HEK293 (cell line): ENCODE data around the gene PRDM10.

Source experiments
- CTCF ChIA-PET: fragments of 350-600 bp; formaldehyde crosslinking; extraction: SDS; loops from one replicate; lab custom pipeline; 2021; ENCODE audit warnings: antibody characterized with exemption; lab: Yijun Ruan, JAX
- POLR2A ChIA-PET: fragments of 300-600 bp; formaldehyde crosslinking; extraction: SDS; loops from one replicate; lab custom pipeline; 2020; ENCODE audit warnings: antibody characterized with exemption, inconsistent platforms; lab: Yijun Ruan, JAX
- H3K27ac ChIP-seq: fragments of 200-500 bp; sonication (Bioruptor generic); 2 replicates; pipeline ENCODE4 v1.5.1; 2014; ENCODE audit warnings: low read depth, low read length, control low read depth, inconsistent platforms; ENCODE audit errors: extremely low read depth
- H3K36me3 ChIP-seq, 2 experiments: fragments of 200-500 bp in 1 of 2; sonication (Bioruptor generic) in 1 of 2; 1 replicate in 1 of 2; 2 replicates in 1 of 2; pipeline ENCODE4 v1.5.1; 2014 to 2017; ENCODE audit warnings: inconsistent platforms in 2 of 2, low read length in 2 of 2; ENCODE audit not compliant: control insufficient read depth in 2 of 2, insufficient read depth in 1 of 2
- H3K4me1 ChIP-seq: fragments of 200-500 bp; sonication (Bioruptor generic); 2 replicates; pipeline ENCODE4 v1.5.1; 2014; ENCODE audit warnings: mild to moderate bottlenecking, low read length, inconsistent platforms; ENCODE audit not compliant: control insufficient read depth, insufficient read depth
- H3K4me3 ChIP-seq: 2 replicates; pipeline ENCODE4 v1.5.1; 2011; ENCODE audit warnings: low read depth, mild to moderate bottlenecking, control low read depth, low read length, moderate library complexity
- H3K9me3 ChIP-seq: fragments of 200-500 bp; sonication (Bioruptor generic); 2 replicates; pipeline ENCODE4 v1.5.1; 2014; ENCODE audit warnings: low read depth, low read length, inconsistent platforms; ENCODE audit not compliant: control insufficient read depth, insufficient read depth
- CTCF ChIP-seq: fragments of 450-650 bp; formaldehyde crosslinking; IDR thresholded peaks from 2 replicates; pipeline ENCODE4 v1.5.1; 2016; ENCODE audit warnings: missing biosample characterization, missing genetic modification characterization
- GLIS2 ChIP-seq: fragments of 450-650 bp; formaldehyde crosslinking; IDR thresholded peaks from 2 replicates; pipeline ENCODE4 v1.5.1; 2016; ENCODE audit warnings: missing biosample characterization, missing genetic modification characterization
- SP2 ChIP-seq: fragments of 450-650 bp; formaldehyde crosslinking; IDR thresholded peaks from 2 replicates; pipeline ENCODE4 v1.5.1; 2016; ENCODE audit warnings: missing biosample characterization, missing genetic modification characterization
- WT1 ChIP-seq: fragments of 450-650 bp; formaldehyde crosslinking; IDR thresholded peaks from 2 replicates; pipeline ENCODE4 v1.5.1; 2016; ENCODE audit warnings: missing biosample characterization, missing genetic modification characterization
- YY2 ChIP-seq: fragments of 450-650 bp; formaldehyde crosslinking; IDR thresholded peaks from 2 replicates; pipeline ENCODE4 v1.5.1; 2016; ENCODE audit warnings: missing biosample characterization, missing genetic modification characterization
- ZBTB26 ChIP-seq: fragments of 450-650 bp; formaldehyde crosslinking; optimal IDR thresholded peaks from 2 replicates; pipeline ENCODE3; 2016; ENCODE audit warnings: missing biosample characterization, mild to moderate bottlenecking, missing genetic modification characterization
- ZNF175 ChIP-seq: fragments of 450-650 bp; formaldehyde crosslinking; IDR thresholded peaks from 2 replicates; pipeline ENCODE4 v1.5.1; 2016; ENCODE audit warnings: missing biosample characterization, missing genetic modification characterization
- ZNF184 ChIP-seq: fragments of 450-650 bp; IDR thresholded peaks from 2 replicates; pipeline ENCODE4 v1.5.1; 2018; ENCODE audit warnings: missing biosample characterization, mild to moderate bottlenecking, missing genetic modification characterization
- ZNF266 ChIP-seq: fragments of 450-650 bp; formaldehyde crosslinking; IDR thresholded peaks from 2 replicates; pipeline ENCODE4 v1.5.1; 2016; ENCODE audit warnings: missing biosample characterization, missing genetic modification characterization, low read depth
- ZNF335 ChIP-seq: fragments of 450-650 bp; formaldehyde crosslinking; conservative IDR thresholded peaks from 2 replicates; pipeline ENCODE4 v1.5.1; 2016; ENCODE audit warnings: missing biosample characterization, missing genetic modification characterization
- ZNF341 ChIP-seq: fragments of 450-650 bp; formaldehyde crosslinking; IDR thresholded peaks from 2 replicates; pipeline ENCODE4; 2016; ENCODE audit warnings: low read depth, missing biosample characterization, missing genetic modification characterization
- ZNF423 ChIP-seq: fragments of 450-650 bp; formaldehyde crosslinking; IDR thresholded peaks from 2 replicates; pipeline ENCODE4 v1.5.1; 2016; ENCODE audit warnings: missing biosample characterization, missing genetic modification characterization
- ZNF518A ChIP-seq: fragments of 450-650 bp; formaldehyde crosslinking; conservative IDR thresholded peaks from 2 replicates; pipeline ENCODE4 v1.5.1; 2016; ENCODE audit warnings: low read depth, missing biosample characterization, missing genetic modification characterization
- ZNF521 ChIP-seq: fragments of 450-650 bp; formaldehyde crosslinking; IDR thresholded peaks from 2 replicates; pipeline ENCODE4 v1.5.1; 2017; ENCODE audit warnings: missing biosample characterization, mild to moderate bottlenecking, missing genetic modification characterization
- ZNF560 ChIP-seq: fragments of 450-650 bp; formaldehyde crosslinking; IDR thresholded peaks from 2 replicates; pipeline ENCODE4 v1.5.1; 2017; ENCODE audit warnings: missing biosample characterization, missing genetic modification characterization, borderline replicate concordance
- ZNF610 ChIP-seq: fragments of 450-650 bp; formaldehyde crosslinking; IDR thresholded peaks from 2 replicates; pipeline ENCODE4 v1.5.1; 2016; ENCODE audit warnings: missing biosample characterization, missing genetic modification characterization, borderline replicate concordance
- ZNF660 ChIP-seq: fragments of 450-650 bp; IDR thresholded peaks from 2 replicates; pipeline ENCODE4 v1.5.1; 2018; ENCODE audit warnings: missing biosample characterization, mild to moderate bottlenecking, missing genetic modification characterization
- ZNF677 ChIP-seq: fragments of 450-650 bp; IDR thresholded peaks from 2 replicates; pipeline ENCODE4 v1.5.0; 2018; ENCODE audit warnings: missing biosample characterization, mild to moderate bottlenecking, missing genetic modification characterization, moderate library complexity
- ZNF692 ChIP-seq: fragments of 450-650 bp; formaldehyde crosslinking; IDR thresholded peaks from 2 replicates; pipeline ENCODE4 v1.5.1; 2016; ENCODE audit warnings: missing biosample characterization, missing genetic modification characterization

Gene PRDM10

GRCh38 chr11:130031056-130031455 is 28.4 kb upstream of the PRDM10 start:
- Histone ChIP-seq H3K4me3 (no peak overlapping the region), H3K4me1 (no peaks in the 10 kb centered on the region), H3K27ac (no peak overlapping the region), H3K9me3 (no peaks in the 10 kb centered on the region), H3K36me3 (no peaks in the 10 kb centered on the region)
- TF ChIP-seq ZNF521 (tag by site-specific recombination) (no peak), ZNF423 (tag by site-specific recombination) (no peak), ZNF560 (tag by site-specific recombination) (no peak), ZNF184 (tag by site-specific recombination) (no peak), ZNF610 (tag by site-specific recombination) (no peak), ZNF266 (tag by site-specific recombination) (no peak), WT1 (no peak), YY2 (tag by site-specific recombination) (no peak), ZNF660 (tag by site-specific recombination) (no peak), ZBTB26 (tag by site-specific recombination) (no peak), ZNF335 (tag by site-specific recombination) (no peak), ZNF692 (tag by site-specific recombination) (no peak), CTCF (tag by site-specific recombination) (no peak), ZNF175 (tag by site-specific recombination) (no peak), ZNF341 (no peak), ZNF518A (tag by site-specific recombination) (no peak), GLIS2 (tag by site-specific recombination) (no peak), ZNF677 (tag by site-specific recombination) (no peak), SP2 (no peak)
- CTCF ChIA-PET: interaction anchor here (0.7 to 1.0 kb wide), 2 partner anchors 39 to 47 kb away, joined by 3 read pairs; no protein-coding TSS in a partner anchor
- POLR2A ChIA-PET: interaction anchor here (1.3 kb wide), 1 partner anchor 39 kb away, joined by 3 read pairs; the partner anchor contains the start of gene APLP2
